ENCODE results near the gene SLC29A1.

GRCh38 chr6:44247338-44248302 is 24.2 kb downstream of the SLC29A1 start:
- no peak for TF ChIP-seq POU6F1 (CRISPR knock-in tag; IDR thresholded peaks at IDR 0.05; ENCODE audit: borderline replicate concordance, low read depth)
- TF ChIP-seq ZNF70 (CRISPR knock-in tag; IDR thresholded peaks at IDR 0.05) = no peak
- TF ChIP-seq GLIS3 (CRISPR knock-in tag; IDR thresholded peaks at IDR 0.05) = no peak; the same call in none of the 2 replicates
